GM23248 (cell line): ENCODE results near the gene ROR1. TPM values are rescaled to one million over a fixed set of nuclear protein-coding genes. Genes with fewer than 3 reads are reported as not detected.

Experiments used
- DNase-seq: peaks from one replicate; pipeline ENCODE4 v3.0.0-alpha.2; 2015
- H2AFZ ChIP-seq: fragments of 200-600 bp; sonication (generic); 2 replicates; pipeline ENCODE4 v1.6.1; 2016; ENCODE audit warnings: antibody characterized with exemption
- H3F3A ChIP-seq: fragments of 200-600 bp; sonication (generic); 2 replicates; pipeline ENCODE4 v1.6.1; 2016; ENCODE audit warnings: mild to moderate bottlenecking, antibody characterized with exemption, mixed run types; ENCODE audit not compliant: insufficient read depth
- H3K27ac ChIP-seq: fragments of 200-600 bp; sonication (generic); 2 replicates; pipeline ENCODE4 v1.5.1; 2016; ENCODE audit warnings: mild to moderate bottlenecking
- H3K27me3 ChIP-seq: fragments of 200-600 bp; sonication (generic); replicated peaks from 2 replicates; pipeline ENCODE4 v1.6.1; 2016; ENCODE audit warnings: mild to moderate bottlenecking; ENCODE audit not compliant: insufficient read depth
- H3K36me3 ChIP-seq: fragments of 200-600 bp; sonication (generic); 2 replicates; pipeline ENCODE4 v1.6.1; 2016; ENCODE audit warnings: low read depth, mild to moderate bottlenecking
- H3K4me1 ChIP-seq: fragments of 200-600 bp; sonication (generic); 2 replicates; pipeline ENCODE4 v1.6.1; 2016; ENCODE audit warnings: mild to moderate bottlenecking; ENCODE audit not compliant: insufficient read depth
- H3K4me2 ChIP-seq: fragments of 200-600 bp; sonication (generic); one replicate; pipeline ENCODE4 v1.6.1; 2016; ENCODE audit warnings: mild to moderate bottlenecking; ENCODE audit not compliant: unreplicated experiment
- H3K4me3 ChIP-seq: fragments of 200-600 bp; sonication (generic); 2 replicates; pipeline ENCODE4 v1.5.1; 2016; ENCODE audit warnings: mild to moderate bottlenecking
- H3K79me2 ChIP-seq: fragments of 200-600 bp; sonication (generic); 2 replicates; pipeline ENCODE4 v1.6.1; 2016; ENCODE audit warnings: mild to moderate bottlenecking; ENCODE audit not compliant: insufficient read depth
- H3K9ac ChIP-seq: fragments of 200-600 bp; sonication (generic); 2 replicates; pipeline ENCODE4 v1.6.1; 2016; ENCODE audit warnings: mild to moderate bottlenecking
- H3K9me2 ChIP-seq: fragments of 200-600 bp; sonication (generic); 2 replicates; pipeline ENCODE4 v1.6.1; 2016; ENCODE audit warnings: mixed run types, mild to moderate bottlenecking, moderate library complexity; ENCODE audit not compliant: insufficient read depth
- H3K9me3 ChIP-seq: fragments of 200-600 bp; sonication (generic); one replicate; pipeline ENCODE4 v1.6.1; 2017; ENCODE audit warnings: low read depth
- H4K20me1 ChIP-seq: fragments of 200-600 bp; sonication (generic); 2 replicates; pipeline ENCODE4 v1.6.0; 2016; ENCODE audit not compliant: insufficient read depth
- EZH2 ChIP-seq: fragments of 200-600 bp; sonication (generic); IDR thresholded peaks from 2 replicates; pipeline ENCODE4 v1.6.1; 2018; ENCODE audit warnings: antibody characterized with exemption, mild to moderate bottlenecking; ENCODE audit not compliant: insufficient read depth, poor library complexity, severe bottlenecking
- EZH2phosphoT487 ChIP-seq: fragments of 200-600 bp; sonication (generic); IDR thresholded peaks from 2 replicates; pipeline ENCODE4 v1.6.1; 2018; ENCODE audit warnings: antibody characterized with exemption, moderate library complexity, mild to moderate bottlenecking, low read depth; ENCODE audit not compliant: insufficient read depth
- whole genome bisulfite sequencing, 2 experiments: methylation state at CpG; one replicate each; pipeline ENCODE4 v1.1.6; 2015 to 2017; ENCODE audit warnings: low lambda C conversion rate in 2 of 2, low coverage in 1 of 2; ENCODE audit errors: missing lambda C conversion rate in 2 of 2; 5-methylcytosine and 5-hydroxymethylcytosine counted together
- in situ Hi-C: fragments of 300-500 bp; cut with MboI; formaldehyde crosslinking; loops from 2 replicates; pipeline ENCODE4 v1.15.0; 2020
- polyA plus RNA-seq: library from polyadenylated mRNA; unstranded; fragments of >200 nt; fragmentation: Nextera tagmentation; extraction: Ambion mirVana; gene quantifications from 2 replicates; pipeline ENCODE4 v1.2.1, GENCODE V29; 2016
- total RNA-seq: library from RNA; depleted of rRNA; stranded (reverse); fragments of >200 nt; shearing (Covaris generic); gene quantifications from 2 replicates; pipeline ENCODE4 v1.2.3, GENCODE V29; 2014

ROR1 gene
- total and polyA plus RNA-seq, 2 experiments from 2014 or later = 12.0 to 13.3 TPM

DNA sequence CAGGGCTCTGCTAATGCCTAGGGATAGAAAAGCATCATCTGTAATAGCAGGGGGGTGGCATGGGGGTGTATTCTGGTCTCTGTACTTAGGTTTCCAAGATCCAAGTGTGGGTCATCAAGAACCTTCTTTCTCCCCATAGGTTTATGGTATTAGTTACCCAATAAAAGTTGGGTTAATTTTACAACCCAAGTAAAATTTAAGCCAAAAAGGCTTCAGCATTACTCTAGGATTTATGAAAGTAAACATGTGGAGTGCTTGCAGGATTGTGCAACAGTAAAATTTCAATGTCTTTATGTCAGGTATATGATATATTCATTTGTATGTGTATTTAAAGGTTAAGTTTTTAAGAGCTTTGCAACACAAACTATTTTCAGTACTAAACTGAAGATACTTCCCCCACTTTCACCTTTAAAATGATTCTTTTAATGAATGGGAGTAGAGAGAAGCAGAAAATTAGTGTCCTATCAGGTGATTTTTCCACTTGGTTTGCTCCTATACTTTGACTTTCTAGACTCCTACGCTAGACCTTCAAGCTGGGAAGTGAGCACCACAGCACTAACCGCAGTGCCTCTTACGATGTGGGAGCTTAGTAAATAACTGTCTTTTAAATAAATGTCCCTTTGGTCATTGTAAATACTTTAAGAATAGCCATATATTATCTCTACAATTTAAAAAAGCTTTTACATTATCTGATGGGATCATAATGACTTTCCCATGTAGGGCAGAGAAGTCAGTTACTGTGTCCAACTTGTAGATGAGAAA, 361.8 kb downstream of the ROR1 start:
- 96 to 98% methylated on average over 3 of the region's 3 CpGs for WGBS, 2 experiments
- H3K4me1 ChIP-seq = peaks cover 44% of the 10 kb centered on the region
- H3K27ac ChIP-seq = no peak overlapping the region
- no peaks in the 10 kb centered on the region for H3K27me3 ChIP-seq
- H3K4me2 ChIP-seq = no peak overlapping the region
- TF ChIP-seq EZH2 (no peak), EZH2phosphoT487 (no peak)
- H3K9me3 ChIP-seq = no peaks in the 10 kb centered on the region
- H2AFZ ChIP-seq = no peak overlapping the region
- H3K9me2 ChIP-seq = no peaks in the 10 kb centered on the region
- no peaks in the 10 kb centered on the region for H3K36me3 ChIP-seq
- H3K4me3 ChIP-seq = no peak overlapping the region
- H3K79me2 ChIP-seq = no peaks in the 10 kb centered on the region
- no peak overlapping the region for H3K9ac ChIP-seq
- H4K20me1 ChIP-seq = no peaks in the 10 kb centered on the region
- in situ Hi-C loops = loop anchor here (10.0 kb wide), 3 partner anchors 221 to 511 kb away; no protein-coding TSS in a partner anchor
- peaks cover 31% of the 10 kb centered on the region for H3F3A ChIP-seq
- no peak for DNase-seq

DNA sequence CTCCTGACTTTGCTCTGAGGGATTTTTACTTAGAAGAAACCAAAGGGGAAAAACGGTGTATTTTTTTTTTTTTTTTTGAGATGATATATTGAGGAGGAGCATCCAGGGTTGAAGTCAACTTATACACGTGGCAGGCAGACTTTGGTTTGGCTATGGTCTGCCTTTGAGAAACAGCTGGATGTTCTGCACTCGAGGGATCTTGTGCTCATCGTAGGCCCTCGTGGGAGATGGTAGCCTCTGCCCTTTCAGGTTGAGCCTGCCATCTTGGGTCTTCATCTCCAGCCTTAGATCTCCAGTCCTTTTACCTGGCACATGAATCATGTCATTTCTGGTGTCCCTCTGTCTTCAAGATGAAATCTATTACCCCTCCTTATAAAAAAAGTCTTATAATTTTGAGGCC, 362.5 kb downstream of the ROR1 start:
- no peak overlapping the region for H3K9ac ChIP-seq
- H2AFZ ChIP-seq = no peak overlapping the region
- peaks cover 31% of the 10 kb centered on the region for H3F3A ChIP-seq
- no peaks in the 10 kb centered on the region for H3K27me3 ChIP-seq
- H3K4me2 ChIP-seq = peak overlapping the region; percentile 37
- peaks cover 44% of the 10 kb centered on the region for H3K4me1 ChIP-seq
- no peak overlapping the region for H3K4me3 ChIP-seq
- H3K9me2 ChIP-seq = no peaks in the 10 kb centered on the region
- H3K79me2 ChIP-seq = no peaks in the 10 kb centered on the region
- peak overlapping the region; percentile 45 for H3K27ac ChIP-seq
- H4K20me1 ChIP-seq = no peaks in the 10 kb centered on the region
- in situ Hi-C loops = loop anchor here (10.0 kb wide), 3 partner anchors 221 to 511 kb away; no protein-coding TSS in a partner anchor
- no peaks in the 10 kb centered on the region for H3K9me3 ChIP-seq
- TF ChIP-seq EZH2phosphoT487 (no peak), EZH2 (no peak)
- no peak for DNase-seq
- H3K36me3 ChIP-seq = no peaks in the 10 kb centered on the region
- 94 to 95% methylated on average over 5 of the region's 5 CpGs for WGBS, 2 experiments

DNA sequence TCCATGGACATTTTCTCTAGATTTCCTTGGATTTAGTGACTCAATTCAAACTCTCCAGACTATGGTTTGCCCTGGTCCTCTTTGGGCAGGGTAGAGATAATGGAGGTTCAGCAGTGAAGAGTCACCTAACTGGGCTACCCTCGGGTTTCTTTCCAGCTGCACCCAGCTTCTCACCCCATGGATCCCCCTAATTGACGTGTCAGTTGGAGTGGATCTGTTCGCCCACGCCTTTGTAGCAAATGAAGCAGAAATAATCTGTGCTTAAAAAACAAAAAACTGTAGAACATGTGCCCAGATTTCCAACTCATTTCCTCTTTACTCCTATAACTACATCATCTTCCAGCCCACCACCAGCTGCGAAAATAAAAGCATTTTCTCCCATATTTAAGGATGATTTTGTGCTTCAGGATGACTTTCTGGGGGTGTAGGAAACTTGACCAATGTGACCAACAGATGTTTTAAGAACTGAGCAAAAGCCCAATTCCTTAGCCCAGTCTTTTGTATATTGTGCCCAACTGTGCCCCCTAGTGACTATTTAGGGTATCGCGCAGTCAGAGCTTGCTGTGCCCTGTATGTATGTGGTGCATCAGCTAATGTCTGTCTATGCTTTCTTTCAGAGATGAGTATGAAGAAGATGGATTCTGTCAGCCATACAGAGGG, 363.1 kb downstream of the ROR1 start:
- H3F3A ChIP-seq = peaks cover 31% of the 10 kb centered on the region
- in situ Hi-C loops = loop anchor here (10.0 kb wide), 3 partner anchors 222 to 512 kb away; no protein-coding TSS in a partner anchor
- no peak overlapping the region for H3K4me3 ChIP-seq
- peaks cover 44% of the 10 kb centered on the region for H3K4me1 ChIP-seq
- H3K36me3 ChIP-seq = no peaks in the 10 kb centered on the region
- H4K20me1 ChIP-seq = no peaks in the 10 kb centered on the region
- peak overlapping the region; percentile 2; the same call in 1 of the 2 replicates for H3K9ac ChIP-seq
- peak overlapping the region; percentile 45 for H3K27ac ChIP-seq
- no peaks in the 10 kb centered on the region for H3K9me2 ChIP-seq
- no peaks in the 10 kb centered on the region for H3K9me3 ChIP-seq
- no peak overlapping the region for H2AFZ ChIP-seq
- 13 to 14% methylated on average over 7 of the region's 7 CpGs for WGBS, 2 experiments
- H3K79me2 ChIP-seq = no peaks in the 10 kb centered on the region
- TF ChIP-seq EZH2phosphoT487 (no peak), EZH2 (no peak)
- H3K4me2 ChIP-seq = peak overlapping the region; percentile 37
- DNase-seq = peak; percentile 89
- H3K27me3 ChIP-seq = no peaks in the 10 kb centered on the region

DNA sequence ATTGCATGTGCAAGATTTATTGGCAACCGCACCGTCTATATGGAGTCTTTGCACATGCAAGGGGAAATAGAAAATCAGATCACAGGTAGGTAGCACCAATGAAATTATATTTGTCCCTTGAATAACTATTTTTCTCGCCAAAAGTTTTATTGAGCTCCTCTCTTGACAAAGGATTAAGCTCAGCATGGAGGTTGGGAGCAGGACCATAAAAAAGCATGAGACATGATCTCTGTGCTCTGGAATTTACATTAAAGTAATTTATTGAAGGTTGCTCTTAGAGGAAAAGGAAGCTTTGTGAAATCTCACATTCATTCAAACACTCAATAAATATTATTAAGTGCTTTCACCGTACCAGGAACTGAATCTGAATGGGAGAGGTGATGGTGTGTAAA, 363.6 kb downstream of the ROR1 start:
- no peak overlapping the region for H3K27ac ChIP-seq
- H3F3A ChIP-seq = peaks cover 31% of the 10 kb centered on the region
- no peaks in the 10 kb centered on the region for H3K9me3 ChIP-seq
- no peak overlapping the region for H3K9ac ChIP-seq
- in situ Hi-C loops = loop anchor here (10.0 kb wide), 3 partner anchors 223 to 513 kb away; no protein-coding TSS in a partner anchor
- H3K79me2 ChIP-seq = no peaks in the 10 kb centered on the region
- peak; percentile 24 for DNase-seq
- no peak overlapping the region for H3K4me2 ChIP-seq
- H3K27me3 ChIP-seq = no peaks in the 10 kb centered on the region
- no peak for TF ChIP-seq EZH2phosphoT487
- TF ChIP-seq EZH2 = no peak
- H3K4me1 ChIP-seq = peaks cover 44% of the 10 kb centered on the region
- H2AFZ ChIP-seq = no peak overlapping the region
- WGBS, 2 experiments = 15% methylated on average over 4 of the region's 4 CpGs
- no peaks in the 10 kb centered on the region for H3K36me3 ChIP-seq
- no peak overlapping the region for H3K4me3 ChIP-seq
- no peaks in the 10 kb centered on the region for H3K9me2 ChIP-seq
- no peaks in the 10 kb centered on the region for H4K20me1 ChIP-seq
